Measurements from ENCODE around the gene TXNDC5. TPM values are rescaled to one million over a fixed set of nuclear protein-coding genes. Genes with fewer than 3 reads are reported as not detected.

The TXNDC5 gene
- total RNA-seq, 6 donors from 2014 or later, result 52.4 to 177 (median 132) TPM

- no peak for ATAC-seq (ENCODE audit: low FRiP score in 2 of 2)
Measured at GRCh38 chr6:7912736-7913517, 2.3 kb upstream of the TXNDC5 start.

GRCh38 chr6:7912024-7912423 lies 1.4 kb upstream of the TXNDC5 start:
- Histone ChIP-seq H3K36me3 (no peaks in the 10 kb centered on the region), H3K27me3 (no peaks in the 10 kb centered on the region), H3K27ac (no peak overlapping the region), H3K9me3 (no peaks in the 10 kb centered on the region), H3K4me1 (peaks cover 12 to 33% (median 20%) of the 10 kb centered on the region in 4 donors), H3K4me3 (no peak overlapping the region)
- TF ChIP-seq EP300 (IDR thresholded peaks at IDR 0.05) (no peak), POLR2AphosphoS5 (IDR thresholded peaks at IDR 0.05) (no peak), CTCF (IDR thresholded peaks at IDR 0.05) (no peak), POLR2A (IDR thresholded peaks at IDR 0.05) (no peak)
- 90 to 91% methylated on average over 6 of the region's 6 CpGs for WGBS, 2 donors
- ATAC-seq (ENCODE audit: low FRiP score in 2 of 2) (peak in 1 of 2 donors; percentile 3), DNase-seq (no peak)

More at GRCh38 chr6:7912736-7913517, 2.3 kb upstream of the TXNDC5 start:
- WGBS, 2 donors, result 88% methylated on average over 8 of the region's 8 CpGs
- H3K4me1 ChIP-seq, result peaks cover 12 to 24% (median 17%) of the 10 kb centered on the region in 4 donors
- no peaks in the 10 kb centered on the region for H3K27me3 ChIP-seq
- no peaks in the 10 kb centered on the region for H3K9me3 ChIP-seq
- H3K4me3 ChIP-seq, result no peak overlapping the region
- DNase-seq, result no peak
- no peaks in the 10 kb centered on the region for H3K36me3 ChIP-seq
- TF ChIP-seq EP300 (IDR thresholded peaks at IDR 0.05), result no peak
- no peak for TF ChIP-seq CTCF (IDR thresholded peaks at IDR 0.05)
- no peak for TF ChIP-seq POLR2AphosphoS5 (IDR thresholded peaks at IDR 0.05)
- TF ChIP-seq POLR2A (IDR thresholded peaks at IDR 0.05), result no peak
- H3K27ac ChIP-seq, result no peak overlapping the region

- Histone ChIP-seq H3K36me3 (no peaks in the 10 kb centered on the region), H3K27ac (peak overlapping the region in 3 of 4 donors; percentile 49 to 86 (median 75)), H3K9me3 (no peaks in the 10 kb centered on the region), H3K4me3 (peak overlapping the region in 3 of 4 donors; percentile 95 to 100 (median 95)), H3K27me3 (no peaks in the 10 kb centered on the region), H3K4me1 (peaks cover 12 to 36% (median 20%) of the 10 kb centered on the region in 4 donors)
- ATAC-seq (ENCODE audit: low FRiP score in 2 of 2) (no peak), DNase-seq (no peak)
- no peak for TF ChIP-seq POLR2AphosphoS5 (IDR thresholded peaks at IDR 0.05)
- no peak for TF ChIP-seq EP300 (IDR thresholded peaks at IDR 0.05)
- TF ChIP-seq POLR2A (IDR thresholded peaks at IDR 0.05), result no peak
- TF ChIP-seq CTCF (IDR thresholded peaks at IDR 0.05), result no peak
- WGBS, 2 donors, result 82 to 91% methylated on average over 11 of the region's 11 CpGs
Measured at GRCh38 chr6:7911345-7911725, 747 bp upstream of the TXNDC5 start.

- no CpG with 5 or more reads among the region's 57 CpGs for WGBS, 2 donors
- Histone ChIP-seq H3K4me1 (peaks cover 16 to 36% (median 20%) of the 10 kb centered on the region in 4 donors), H3K27me3 (no peaks in the 10 kb centered on the region), H3K4me3 (peak overlapping the region; percentile 74 to 100 (median 95)), H3K27ac (peak overlapping the region; percentile 71 to 88 (median 78)), H3K9me3 (no peaks in the 10 kb centered on the region), H3K36me3 (no peaks in the 10 kb centered on the region)
- DNase-seq (no peak), ATAC-seq (ENCODE audit: low FRiP score in 2 of 2) (no peak)
- TF ChIP-seq POLR2AphosphoS5 (IDR thresholded peaks at IDR 0.05) (no peak), CTCF (IDR thresholded peaks at IDR 0.05) (no peak), EP300 (IDR thresholded peaks at IDR 0.05) (no peak), POLR2A (IDR thresholded peaks at IDR 0.05) (no peak)
Measured at GRCh38 chr6:7910298-7910653, 312 bp downstream of the TXNDC5 start.

Data from upper lobe of left lung (tissue), 6 donors.